Fibroblast of pulmonary artery (primary cell): Measurements from ENCODE around the gene DEGS1.

Experiments
- DNase-seq: peaks from one replicate; pipeline ENCODE4 v3.0.0-alpha.2; 2010; ENCODE audit warnings: low read depth
- H3K4me3 ChIP-seq: replicated peaks from 2 replicates; pipeline ENCODE4 v1.5.1; 2011; ENCODE audit warnings: low read depth, mild to moderate bottlenecking, control low read depth, low read length, moderate library complexity
- TF ChIP-seq, protein P1 (sequence below): IDR thresholded peaks from 2 replicates; pipeline ENCODE4 v1.5.1; 2011; ENCODE audit warnings: mild to moderate bottlenecking, control low read depth, low read length, inconsistent platforms; ENCODE audit errors: missing control alignments

DEGS1 gene

DNA sequence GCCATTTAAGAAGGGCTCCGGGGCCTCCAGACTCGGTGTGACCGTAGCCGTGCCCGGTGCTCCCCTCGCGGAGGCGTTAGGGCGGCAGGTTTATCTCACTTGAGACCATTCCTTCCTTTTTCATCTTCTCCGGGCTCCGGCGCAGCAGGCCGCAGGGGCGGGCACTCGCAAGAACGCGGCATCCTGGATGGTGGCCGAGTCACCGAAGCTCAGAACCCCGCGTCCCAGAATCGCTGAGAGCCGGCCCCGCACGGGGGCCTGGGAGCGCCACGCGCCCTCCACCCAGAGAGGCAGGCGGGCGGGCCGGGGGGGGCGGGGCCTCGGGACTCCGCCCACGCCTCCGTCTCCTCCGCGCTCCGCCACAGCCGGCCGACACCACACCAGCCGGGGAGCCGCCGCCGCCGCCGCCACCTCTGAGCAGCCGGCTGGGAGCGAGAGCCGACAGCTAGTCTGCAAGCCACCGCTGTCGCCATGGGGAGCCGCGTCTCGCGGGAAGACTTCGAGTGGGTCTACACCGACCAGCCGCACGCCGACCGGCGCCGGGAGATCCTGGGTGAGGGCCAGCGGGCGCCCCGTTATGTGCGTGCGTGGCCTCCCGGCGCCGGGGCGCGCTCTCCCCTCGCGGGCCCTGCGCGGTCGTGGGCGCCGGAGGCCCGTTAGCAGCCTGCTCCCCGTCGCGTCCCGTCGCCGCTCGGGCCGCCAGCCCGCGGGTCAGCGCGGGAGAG lies at the start of gene DEGS1:
TSS of gene DEGS1 (plus strand) at position 375 of the 725 bp plus-strand sequence. CDS start at position 472, 97 bp downstream.
- H3K4me3 ChIP-seq: peak within 1 kb of the TSS; percentile 80
- DNase-seq: peak; percentile 74

GRCh38 chr1:224133741-224134299 lies 49.2 kb upstream of the DEGS1 start:
- H3K4me3 ChIP-seq: no peak overlapping the region
- TF ChIP-seq, protein P1, sequence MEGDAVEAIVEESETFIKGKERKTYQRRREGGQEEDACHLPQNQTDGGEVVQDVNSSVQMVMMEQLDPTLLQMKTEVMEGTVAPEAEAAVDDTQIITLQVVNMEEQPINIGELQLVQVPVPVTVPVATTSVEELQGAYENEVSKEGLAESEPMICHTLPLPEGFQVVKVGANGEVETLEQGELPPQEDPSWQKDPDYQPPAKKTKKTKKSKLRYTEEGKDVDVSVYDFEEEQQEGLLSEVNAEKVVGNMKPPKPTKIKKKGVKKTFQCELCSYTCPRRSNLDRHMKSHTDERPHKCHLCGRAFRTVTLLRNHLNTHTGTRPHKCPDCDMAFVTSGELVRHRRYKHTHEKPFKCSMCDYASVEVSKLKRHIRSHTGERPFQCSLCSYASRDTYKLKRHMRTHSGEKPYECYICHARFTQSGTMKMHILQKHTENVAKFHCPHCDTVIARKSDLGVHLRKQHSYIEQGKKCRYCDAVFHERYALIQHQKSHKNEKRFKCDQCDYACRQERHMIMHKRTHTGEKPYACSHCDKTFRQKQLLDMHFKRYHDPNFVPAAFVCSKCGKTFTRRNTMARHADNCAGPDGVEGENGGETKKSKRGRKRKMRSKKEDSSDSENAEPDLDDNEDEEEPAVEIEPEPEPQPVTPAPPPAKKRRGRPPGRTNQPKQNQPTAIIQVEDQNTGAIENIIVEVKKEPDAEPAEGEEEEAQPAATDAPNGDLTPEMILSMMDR: no peak
- DNase-seq: no peak

More for the DNA sequence above, at the start of gene DEGS1:
- TF ChIP-seq, protein P1: no peak

DNA sequence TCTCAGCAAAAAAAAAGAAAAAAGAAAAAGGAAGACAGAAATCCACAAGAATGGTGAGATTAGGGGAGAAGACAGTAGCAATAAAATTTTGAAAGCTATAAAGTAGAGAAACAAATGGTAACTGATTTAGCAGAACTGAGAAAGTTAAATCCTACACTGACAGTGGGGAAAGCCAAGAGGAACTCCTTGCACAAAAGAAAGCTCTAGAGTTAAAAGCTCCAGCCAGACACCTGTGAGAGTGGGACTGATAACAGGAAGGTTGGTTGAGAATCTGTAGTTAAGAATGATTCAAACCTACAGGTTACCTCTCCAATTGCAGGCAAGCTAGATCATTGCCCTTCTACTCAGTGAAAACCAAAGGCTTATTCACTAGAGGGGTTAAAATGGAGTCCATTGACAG lies 45.5 kb upstream of the DEGS1 start:
- H3K4me3 ChIP-seq: no peak overlapping the region
- DNase-seq: no peak
- TF ChIP-seq, protein P1: no peak

GRCh38 chr1:224138198-224138597 lies 44.8 kb upstream of the DEGS1 start:
- TF ChIP-seq, protein P1: no peak
- DNase-seq: no peak
- H3K4me3 ChIP-seq: no peak overlapping the region

DNA sequence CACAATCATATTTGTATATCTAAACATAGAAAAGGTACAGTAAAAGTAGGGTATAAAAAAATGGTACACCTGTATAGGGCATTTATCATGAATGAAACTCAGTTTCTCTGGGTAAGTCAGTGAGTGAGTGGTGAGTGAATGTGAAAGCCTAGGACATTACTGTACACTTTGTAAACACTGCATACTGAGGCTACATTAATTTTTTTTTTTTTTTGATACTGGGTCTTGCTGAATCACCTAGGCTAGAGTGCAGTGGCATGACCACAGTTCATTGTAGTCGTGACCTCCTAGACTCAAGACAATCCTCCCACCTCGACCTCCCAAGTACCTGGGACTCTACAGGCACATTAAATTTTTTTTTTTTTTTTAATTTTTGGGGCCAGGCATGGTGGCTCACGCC lies 41.3 kb upstream of the DEGS1 start:
- no peak for DNase-seq
- TF ChIP-seq, protein P1: no peak
- H3K4me3 ChIP-seq: no peak overlapping the region

GRCh38 chr1:224149709-224150108 lies 33.3 kb upstream of the DEGS1 start:
- DNase-seq: no peak
- no peak overlapping the region for H3K4me3 ChIP-seq
- TF ChIP-seq, protein P1: no peak
